Gastrocnemius medialis (tissue), 4 donors: Measurements from ENCODE around the gene LIME1. TPM values are rescaled to one million over a fixed set of nuclear protein-coding genes. Genes with fewer than 3 reads are reported as not detected.

Experiments
- ATAC-seq, 2 donors: fragments of 150-250 bp; one replicate each; pipeline ENCODE4 v1.9.1; 2016
- DNase-seq, 2 donors: peaks; one replicate each; pipeline ENCODE4 v3.0.0-alpha.2; 2019
- H3K27ac ChIP-seq, 4 donors: fragments of 200-600 bp; sonication (generic); 1 replicate in 1 of 4; 2 replicates in 3 of 4; pipeline ENCODE4 v1.5.1; 2016 to 2018; ENCODE audit warnings: mild to moderate bottlenecking in 2 of 4, moderate library complexity in 1 of 4
- H3K27me3 ChIP-seq, 3 donors: fragments of 200-600 bp; sonication (generic) in 2 of 3; 1 replicate in 1 of 3; 2 replicates in 2 of 3; pipeline versions ENCODE4 v1.5.1 to v1.6.0; 2016 to 2019; ENCODE audit warnings: mild to moderate bottlenecking in 1 of 3, moderate library complexity in 1 of 3
- H3K36me3 ChIP-seq, 2 donors: fragments of 200-600 bp; sonication (generic) in 1 of 2; one replicate each; pipeline ENCODE4 v1.5.1; 2017 to 2018
- H3K4me1 ChIP-seq, 2 donors: fragments of 200-600 bp; sonication (generic) in 1 of 2; one replicate each; pipeline ENCODE4 v1.5.1; 2016 to 2017; ENCODE audit warnings: mild to moderate bottlenecking in 2 of 2
- H3K4me3 ChIP-seq, 4 donors: fragments of 200-600 bp; sonication (generic) in 3 of 4; 1 replicate in 1 of 4; 2 replicates in 3 of 4; pipeline ENCODE4 v1.5.1; 2016 to 2019; ENCODE audit warnings: mild to moderate bottlenecking in 2 of 4
- H3K9me3 ChIP-seq, 3 donors: fragments of 200-600 bp; sonication (generic) in 2 of 3; 1 replicate in 1 of 3; 2 replicates in 2 of 3; pipeline ENCODE4 v1.5.1; 2016 to 2019
- CTCF ChIP-seq, 5 experiments: fragments of 450-650 bp in 3 of 5; fragments of 200-600 bp in 2 of 5; sonication (generic) in 2 of 5; IDR thresholded peaks in 4 of 5; conservative IDR thresholded peaks in 1 of 5; 1 replicate in 4 of 5; 2 replicates in 1 of 5; pipeline ENCODE4 v1.5.1; 2016 to 2019; ENCODE audit warnings: antibody characterized with exemption in 5 of 5, mild to moderate bottlenecking in 3 of 5, moderate library complexity in 3 of 5
- POLR2A ChIP-seq, 2 donors: fragments of 450-650 bp; IDR thresholded peaks; one replicate each; pipeline ENCODE4 v1.6.1; 2017; ENCODE audit warnings: antibody characterized with exemption in 2 of 2, mild to moderate bottlenecking in 2 of 2, moderate library complexity in 2 of 2
- in situ Hi-C, 4 donors: fragments of 200-750 bp; cut with MboI; loops; one replicate each; pipeline versions ENCODE4 v1.15.0 to v1.8.0; 2017; ENCODE audit warnings: low sequenced_read_pairs in 4 of 4
- intact Hi-C: fragments of 100-400 bp; cut with DNase I; formaldehyde crosslinking; loops from one replicate; pipeline ENCODE4 v1.15.1; 2023; ENCODE audit warnings: low total_unique reads
- total RNA-seq, 4 donors: library from RNA; depleted of rRNA; stranded (reverse); fragments of >200 nt; gene quantifications; one replicate each; pipeline versions ENCODE4 v1.1.0 to v1.2.3, GENCODE V29; 2016

Gene LIME1
- total RNA-seq, 4 donors from 2014 or later: 2.0 to 6.3 (median 4.1) TPM

- Histone ChIP-seq H3K4me3 (peak overlapping the region; percentile 76 to 90 (median 85)), H3K27me3 (no peaks in the 10 kb centered on the region), H3K36me3 (peaks cover 0 to 50% of the 10 kb centered on the region in 2 donors), H3K9me3 (no peaks in the 10 kb centered on the region), H3K27ac (peak overlapping the region; percentile 80 to 91 (median 90)), H3K4me1 (peaks cover 11 to 23% of the 10 kb centered on the region in 2 donors)
- no peak for DNase-seq
- intact Hi-C loops: no loop called here
- ATAC-seq: peak in 1 of 2 donors; percentile 8
- in situ Hi-C loops: no loop called here
- TF ChIP-seq POLR2A (IDR thresholded peaks at IDR 0.05) (no peak), CTCF (IDR thresholded peaks at IDR 0.05 in 4 of 5, conservative IDR thresholded peaks at IDR 0.05 in 1 of 5) (no peak)
Observed at GRCh38 chr20:63708301-63709148, 27.9 kb upstream of the LIME1 start.

- Histone ChIP-seq H3K4me1 (peaks cover 11 to 23% of the 10 kb centered on the region in 2 donors), H3K4me3 (peak overlapping the region in 2 of 4 donors; percentile 76 to 90), H3K36me3 (peaks cover 0 to 54% of the 10 kb centered on the region in 2 donors), H3K27me3 (no peaks in the 10 kb centered on the region), H3K27ac (no peak overlapping the region), H3K9me3 (no peaks in the 10 kb centered on the region)
- DNase-seq (no peak), ATAC-seq (no peak)
- intact Hi-C loops: no loop called here
- in situ Hi-C loops: no loop called here
- TF ChIP-seq POLR2A (IDR thresholded peaks at IDR 0.05) (no peak), CTCF (IDR thresholded peaks at IDR 0.05 in 4 of 5, conservative IDR thresholded peaks at IDR 0.05 in 1 of 5) (no peak)
Observed at GRCh38 chr20:63709149-63709527, 27.3 kb upstream of the LIME1 start.

- intact Hi-C loops: no loop called here
- TF ChIP-seq POLR2A (IDR thresholded peaks at IDR 0.05) (no peak), CTCF (IDR thresholded peaks at IDR 0.05 in 4 of 5, conservative IDR thresholded peaks at IDR 0.05 in 1 of 5) (no peak)
- no peaks in the 10 kb centered on the region for H3K27me3 ChIP-seq
- no peak for DNase-seq
- no peak for ATAC-seq
- no peak overlapping the region for H3K4me3 ChIP-seq
- no peak overlapping the region for H3K27ac ChIP-seq
- H3K36me3 ChIP-seq: peaks cover 0 to 44% of the 10 kb centered on the region in 2 donors
- no peaks in the 10 kb centered on the region for H3K9me3 ChIP-seq
- in situ Hi-C loops: loop anchor here in 1 of 4 donors (10.0 kb wide), 1 partner anchor 56 kb away; the partner anchor contains the start of genes RTEL1 and STMN3
- peaks cover 8 to 22% of the 10 kb centered on the region in 2 donors for H3K4me1 ChIP-seq
Observed at GRCh38 chr20:63711085-63711645, 25.3 kb upstream of the LIME1 start.

- Histone ChIP-seq H3K4me3 (no peak overlapping the region), H3K36me3 (peaks cover 0 to 48% of the 10 kb centered on the region in 2 donors), H3K9me3 (no peaks in the 10 kb centered on the region), H3K27me3 (no peaks in the 10 kb centered on the region), H3K27ac (no peak overlapping the region), H3K4me1 (peaks cover 0 to 13% of the 10 kb centered on the region in 2 donors)
- intact Hi-C loops (no loop called here), in situ Hi-C loops (loop anchor here in 1 of 4 donors (10.0 kb wide), 1 partner anchor 57 kb away; the partner anchor contains the start of genes RTEL1 and STMN3)
- no peak for DNase-seq
- no peak for ATAC-seq
- TF ChIP-seq CTCF (IDR thresholded peaks at IDR 0.05 in 4 of 5, conservative IDR thresholded peaks at IDR 0.05 in 1 of 5) (no peak), POLR2A (IDR thresholded peaks at IDR 0.05) (no peak)
Observed at GRCh38 chr20:63712191-63712590, 24.3 kb upstream of the LIME1 start.
